Stimulated activated CD4-positive, alpha-beta T cell treated with anti-CD3 and anti-CD28 coated beads, Interleukin-1b, Interleukin-23, amount 100 ng/mL, for 48 hours (primary cell): ENCODE data around the gene GPLD1.

ENCODE experiments used
- DNase-seq: peaks from one replicate; pipeline ENCODE4 v3.0.0-alpha.2; 2020

GPLD1 gene

GRCh38 chr6:24378473-24379097 lies 110.8 kb downstream of the GPLD1 start:
- DNase-seq, result no peak
